ENCODE measurements around the gene RAD18.

Gene RAD18

GRCh38 chr3:8872261-8872660 lies 91.0 kb downstream of the RAD18 start:
- Histone ChIP-seq H3K27me3 (ENCODE audit: control insufficient read depth, low read length) (no peaks in the 10 kb centered on the region), H3K4me2 (ENCODE audit: low read length) (no peak overlapping the region), H4K20me1 (ENCODE audit: control insufficient read depth, insufficient read depth, low read depth, low read length) (no peaks in the 10 kb centered on the region), H3K4me1 (ENCODE audit: control insufficient read depth, low read length) (no peaks in the 10 kb centered on the region), H3K79me2 (ENCODE audit: control insufficient read depth, low read length) (no peaks in the 10 kb centered on the region), H3K4me3 (ENCODE audit: low read length) (no peak overlapping the region), H3K27ac (ENCODE audit: low read depth, low read length) (no peak overlapping the region), H3K36me3 (ENCODE audit: control insufficient read depth, low read length) (peaks cover 10% of the 10 kb centered on the region), H3K9me2 (replicated peaks; ENCODE audit: control insufficient read depth, low read length) (no peaks in the 10 kb centered on the region), H3K9me3 (ENCODE audit: control insufficient read depth, insufficient read depth, low read length) (no peaks in the 10 kb centered on the region), H3F3A (ENCODE audit: control insufficient read depth, insufficient read depth) (no peaks in the 10 kb centered on the region)
- TF ChIP-seq EZH2phosphoT487 (IDR thresholded peaks at IDR 0.05; ENCODE audit: borderline replicate concordance, low read length) = no peak
- TF ChIP-seq CTCF (IDR thresholded peaks at IDR 0.05; ENCODE audit: low read depth, low read length, poor library complexity, severe bottlenecking) = no peak

- H3K27me3 ChIP-seq (ENCODE audit: control insufficient read depth, low read length) = no peaks in the 10 kb centered on the region
- H3F3A ChIP-seq (ENCODE audit: control insufficient read depth, insufficient read depth) = no peaks in the 10 kb centered on the region
- no peak overlapping the region for H3K4me2 ChIP-seq (ENCODE audit: low read length)
- no peaks in the 10 kb centered on the region for H4K20me1 ChIP-seq (ENCODE audit: control insufficient read depth, insufficient read depth, low read depth, low read length)
- no peak overlapping the region for H3K27ac ChIP-seq (ENCODE audit: low read depth, low read length)
- H3K9me3 ChIP-seq (ENCODE audit: control insufficient read depth, insufficient read depth, low read length) = no peaks in the 10 kb centered on the region
- TF ChIP-seq EZH2phosphoT487 (IDR thresholded peaks at IDR 0.05; ENCODE audit: borderline replicate concordance, low read length) (no peak), CTCF (IDR thresholded peaks at IDR 0.05; ENCODE audit: low read depth, low read length, poor library complexity, severe bottlenecking) (no peak)
- no peaks in the 10 kb centered on the region for H3K79me2 ChIP-seq (ENCODE audit: control insufficient read depth, low read length)
- H3K36me3 ChIP-seq (ENCODE audit: control insufficient read depth, low read length) = peaks cover under 1% of the 10 kb centered on the region
- H3K4me3 ChIP-seq (ENCODE audit: low read length) = no peak overlapping the region
- H3K4me1 ChIP-seq (ENCODE audit: control insufficient read depth, low read length) = no peaks in the 10 kb centered on the region
- H3K9me2 ChIP-seq (replicated peaks; ENCODE audit: control insufficient read depth, low read length) = no peaks in the 10 kb centered on the region
Observed at GRCh38 chr3:8871306-8871705, 92.0 kb downstream of the RAD18 start.

- Histone ChIP-seq H3K79me2 (ENCODE audit: control insufficient read depth, low read length) (no peaks in the 10 kb centered on the region), H3K9me2 (replicated peaks; ENCODE audit: control insufficient read depth, low read length) (no peaks in the 10 kb centered on the region), H3K36me3 (ENCODE audit: control insufficient read depth, low read length) (no peaks in the 10 kb centered on the region), H3K27me3 (ENCODE audit: control insufficient read depth, low read length) (no peaks in the 10 kb centered on the region), H4K20me1 (ENCODE audit: control insufficient read depth, insufficient read depth, low read depth, low read length) (no peaks in the 10 kb centered on the region), H3K4me2 (ENCODE audit: low read length) (no peak overlapping the region), H3K4me1 (ENCODE audit: control insufficient read depth, low read length) (no peaks in the 10 kb centered on the region), H3F3A (ENCODE audit: control insufficient read depth, insufficient read depth) (no peaks in the 10 kb centered on the region), H3K4me3 (ENCODE audit: low read length) (no peak overlapping the region), H3K9me3 (ENCODE audit: control insufficient read depth, insufficient read depth, low read length) (no peaks in the 10 kb centered on the region), H3K27ac (ENCODE audit: low read depth, low read length) (no peak overlapping the region)
- TF ChIP-seq EZH2phosphoT487 (IDR thresholded peaks at IDR 0.05; ENCODE audit: borderline replicate concordance, low read length) (no peak), CTCF (IDR thresholded peaks at IDR 0.05; ENCODE audit: low read depth, low read length, poor library complexity, severe bottlenecking) (no peak)
Observed at GRCh38 chr3:8870134-8870533, 93.1 kb downstream of the RAD18 start.

GRCh38 chr3:8869613-8870012 lies 93.7 kb downstream of the RAD18 start:
- TF ChIP-seq EZH2phosphoT487 (IDR thresholded peaks at IDR 0.05; ENCODE audit: borderline replicate concordance, low read length) (no peak), CTCF (IDR thresholded peaks at IDR 0.05; ENCODE audit: low read depth, low read length, poor library complexity, severe bottlenecking) (no peak)
- no peak overlapping the region for H3K4me3 ChIP-seq (ENCODE audit: low read length)
- no peak overlapping the region for H3K27ac ChIP-seq (ENCODE audit: low read depth, low read length)
- no peak overlapping the region for H3K4me2 ChIP-seq (ENCODE audit: low read length)
- H3K27me3 ChIP-seq (ENCODE audit: control insufficient read depth, low read length) = no peaks in the 10 kb centered on the region
- no peaks in the 10 kb centered on the region for H3K79me2 ChIP-seq (ENCODE audit: control insufficient read depth, low read length)
- H3K9me2 ChIP-seq (replicated peaks; ENCODE audit: control insufficient read depth, low read length) = no peaks in the 10 kb centered on the region
- H3K4me1 ChIP-seq (ENCODE audit: control insufficient read depth, low read length) = peaks cover 4% of the 10 kb centered on the region
- no peaks in the 10 kb centered on the region for H3K9me3 ChIP-seq (ENCODE audit: control insufficient read depth, insufficient read depth, low read length)
- no peaks in the 10 kb centered on the region for H3F3A ChIP-seq (ENCODE audit: control insufficient read depth, insufficient read depth)
- no peaks in the 10 kb centered on the region for H3K36me3 ChIP-seq (ENCODE audit: control insufficient read depth, low read length)
- no peaks in the 10 kb centered on the region for H4K20me1 ChIP-seq (ENCODE audit: control insufficient read depth, insufficient read depth, low read depth, low read length)
